OCI-LY1 (cell line): ENCODE measurements around the gene CSAD.

ENCODE experiments used
- H2AFZ ChIP-seq: fragments of 200-600 bp; sonication (generic), shearing (Covaris generic); 2 replicates; pipeline ENCODE4 v1.6.0; 2014; ENCODE audit warnings: antibody characterized with exemption, mild to moderate bottlenecking, low read length
- H3F3A ChIP-seq: fragments of 200-600 bp; sonication (generic), shearing (Covaris generic); 2 replicates; pipeline ENCODE4 v1.6.0; 2014; ENCODE audit warnings: mild to moderate bottlenecking, antibody characterized with exemption, low read length, moderate library complexity; ENCODE audit not compliant: insufficient read depth
- H3K27ac ChIP-seq: fragments of 200-600 bp; sonication (generic); 2 replicates; pipeline ENCODE4 v1.5.1; 2014; ENCODE audit warnings: low read length, mixed run types, mild to moderate bottlenecking, low read depth; ENCODE audit not compliant: poor library complexity, severe bottlenecking
- H3K27me3 ChIP-seq: fragments of 200-600 bp; sonication (generic); 2 replicates; pipeline ENCODE4 v1.6.0; 2014; ENCODE audit warnings: antibody characterized with exemption, mild to moderate bottlenecking, low read length, moderate library complexity; ENCODE audit not compliant: insufficient read depth
- H3K36me3 ChIP-seq: fragments of 200-600 bp; sonication (generic); 2 replicates; pipeline ENCODE4 v1.6.1; 2014; ENCODE audit warnings: mild to moderate bottlenecking, antibody characterized with exemption, low read length, moderate library complexity, mixed read lengths; ENCODE audit not compliant: insufficient read depth
- H3K4me1 ChIP-seq: fragments of 200-600 bp; sonication (generic); 2 replicates; pipeline ENCODE4 v1.5.1; 2014; ENCODE audit warnings: mild to moderate bottlenecking, low read length, moderate library complexity; ENCODE audit not compliant: insufficient read depth, severe bottlenecking
- H3K4me2 ChIP-seq: fragments of 200-600 bp; sonication (generic), shearing (Covaris generic); 2 replicates; pipeline ENCODE4 v1.6.1; 2014; ENCODE audit warnings: low read length
- H3K4me3 ChIP-seq: fragments of 200-600 bp; sonication (generic); 2 replicates; pipeline ENCODE4 v1.5.1; 2014; ENCODE audit warnings: low read length, low read depth, mild to moderate bottlenecking, mixed read lengths; ENCODE audit not compliant: poor library complexity, severe bottlenecking
- H3K79me2 ChIP-seq: fragments of 200-600 bp; shearing (Covaris generic); 2 replicates; pipeline ENCODE4 v1.6.1; 2016; ENCODE audit warnings: mixed run types, low read length, mixed read lengths; ENCODE audit not compliant: insufficient read depth
- H3K9ac ChIP-seq: fragments of 200-600 bp; sonication (generic), shearing (Covaris generic); 2 replicates; pipeline ENCODE4 v1.6.1; 2014; ENCODE audit warnings: mild to moderate bottlenecking, low read length, mixed read lengths
- H3K9me2 ChIP-seq: fragments of 200-600 bp; sonication (generic), shearing (Covaris generic); 2 replicates; pipeline ENCODE4 v1.6.1; 2014; ENCODE audit warnings: low read depth, mild to moderate bottlenecking, low read length, mixed read lengths
- H3K9me3 ChIP-seq: fragments of 200-600 bp; shearing (Covaris generic); 2 replicates; pipeline ENCODE4 v1.6.1; 2014; ENCODE audit warnings: low read length, mixed read lengths
- H4K20me1 ChIP-seq: fragments of 200-600 bp; sonication (generic), shearing (Covaris generic); 2 replicates; pipeline ENCODE4 v1.6.0; 2016; ENCODE audit warnings: mild to moderate bottlenecking, low read length; ENCODE audit not compliant: insufficient read depth
- EZH2 ChIP-seq: fragments of 200-600 bp; sonication (generic), shearing (Covaris generic); IDR thresholded peaks from 2 replicates; pipeline ENCODE4 v1.8.0; 2017; ENCODE audit warnings: borderline replicate concordance, mixed run types, mild to moderate bottlenecking, antibody characterized with exemption, low read length, moderate library complexity, mixed read lengths
- TF ChIP-seq, protein P1 (sequence below): fragments of 200-600 bp; sonication (generic), shearing (Covaris generic); IDR thresholded peaks from 2 replicates; pipeline ENCODE4 v1.5.1; 2017; ENCODE audit warnings: mild to moderate bottlenecking, antibody characterized with exemption, low read length, moderate library complexity, mixed read lengths

CSAD gene

DNA sequence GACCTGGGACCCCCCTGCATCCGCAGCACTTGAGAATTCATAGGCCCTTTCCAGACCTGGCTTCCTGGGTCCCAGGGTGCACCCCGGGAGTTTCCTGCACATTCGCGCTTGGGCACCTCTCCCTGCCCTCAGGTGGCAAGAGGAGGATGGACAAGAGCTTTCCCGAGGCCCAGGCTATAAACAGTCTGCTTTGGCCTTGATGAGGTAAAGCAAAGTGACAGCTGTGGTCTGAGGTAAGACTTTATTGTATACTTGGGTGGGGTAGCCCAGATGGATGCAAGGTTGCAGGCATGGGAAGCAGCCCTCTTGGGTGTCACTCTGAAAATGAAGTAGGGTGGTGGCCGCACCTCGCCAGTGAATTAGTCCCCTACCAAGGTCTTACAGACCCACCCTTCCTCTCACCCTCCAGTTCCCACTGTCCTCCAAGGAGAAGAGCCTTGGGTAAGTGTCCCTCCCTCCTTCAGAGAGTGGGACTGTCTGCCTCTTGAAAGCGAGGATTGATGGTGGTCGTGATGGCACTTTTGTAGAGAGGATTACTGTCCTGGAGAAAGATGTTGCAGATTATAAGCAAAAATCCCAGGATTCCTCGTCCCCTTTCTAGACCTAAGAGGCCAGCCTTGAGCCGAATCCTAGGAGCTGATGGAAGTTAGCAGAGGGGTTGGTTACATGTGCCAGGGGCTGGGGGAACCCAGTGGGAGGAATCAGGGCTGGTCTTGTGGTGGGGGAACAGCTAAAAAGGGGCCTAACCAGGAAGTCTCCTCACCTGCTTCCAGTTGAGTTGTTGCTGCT, 10.6 kb upstream of the CSAD start:
- peaks cover 5% of the 10 kb centered on the region for H3K4me1 ChIP-seq
- no peaks in the 10 kb centered on the region; the same call in 1 of the 2 replicates for H3F3A ChIP-seq
- H3K36me3 ChIP-seq: peaks cover 46% of the 10 kb centered on the region
- H3K9ac ChIP-seq: no peak overlapping the region
- H3K4me2 ChIP-seq: no peak overlapping the region
- H3K27me3 ChIP-seq: no peaks in the 10 kb centered on the region
- no peak overlapping the region for H3K4me3 ChIP-seq
- no peaks in the 10 kb centered on the region for H4K20me1 ChIP-seq
- no peak overlapping the region for H3K27ac ChIP-seq
- no peak overlapping the region for H2AFZ ChIP-seq
- H3K9me2 ChIP-seq: no peaks in the 10 kb centered on the region
- no peaks in the 10 kb centered on the region for H3K9me3 ChIP-seq
- H3K79me2 ChIP-seq: no peaks in the 10 kb centered on the region
- TF ChIP-seq EZH2: no peak
- TF ChIP-seq, protein P1, sequence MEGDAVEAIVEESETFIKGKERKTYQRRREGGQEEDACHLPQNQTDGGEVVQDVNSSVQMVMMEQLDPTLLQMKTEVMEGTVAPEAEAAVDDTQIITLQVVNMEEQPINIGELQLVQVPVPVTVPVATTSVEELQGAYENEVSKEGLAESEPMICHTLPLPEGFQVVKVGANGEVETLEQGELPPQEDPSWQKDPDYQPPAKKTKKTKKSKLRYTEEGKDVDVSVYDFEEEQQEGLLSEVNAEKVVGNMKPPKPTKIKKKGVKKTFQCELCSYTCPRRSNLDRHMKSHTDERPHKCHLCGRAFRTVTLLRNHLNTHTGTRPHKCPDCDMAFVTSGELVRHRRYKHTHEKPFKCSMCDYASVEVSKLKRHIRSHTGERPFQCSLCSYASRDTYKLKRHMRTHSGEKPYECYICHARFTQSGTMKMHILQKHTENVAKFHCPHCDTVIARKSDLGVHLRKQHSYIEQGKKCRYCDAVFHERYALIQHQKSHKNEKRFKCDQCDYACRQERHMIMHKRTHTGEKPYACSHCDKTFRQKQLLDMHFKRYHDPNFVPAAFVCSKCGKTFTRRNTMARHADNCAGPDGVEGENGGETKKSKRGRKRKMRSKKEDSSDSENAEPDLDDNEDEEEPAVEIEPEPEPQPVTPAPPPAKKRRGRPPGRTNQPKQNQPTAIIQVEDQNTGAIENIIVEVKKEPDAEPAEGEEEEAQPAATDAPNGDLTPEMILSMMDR: no peak

DNA sequence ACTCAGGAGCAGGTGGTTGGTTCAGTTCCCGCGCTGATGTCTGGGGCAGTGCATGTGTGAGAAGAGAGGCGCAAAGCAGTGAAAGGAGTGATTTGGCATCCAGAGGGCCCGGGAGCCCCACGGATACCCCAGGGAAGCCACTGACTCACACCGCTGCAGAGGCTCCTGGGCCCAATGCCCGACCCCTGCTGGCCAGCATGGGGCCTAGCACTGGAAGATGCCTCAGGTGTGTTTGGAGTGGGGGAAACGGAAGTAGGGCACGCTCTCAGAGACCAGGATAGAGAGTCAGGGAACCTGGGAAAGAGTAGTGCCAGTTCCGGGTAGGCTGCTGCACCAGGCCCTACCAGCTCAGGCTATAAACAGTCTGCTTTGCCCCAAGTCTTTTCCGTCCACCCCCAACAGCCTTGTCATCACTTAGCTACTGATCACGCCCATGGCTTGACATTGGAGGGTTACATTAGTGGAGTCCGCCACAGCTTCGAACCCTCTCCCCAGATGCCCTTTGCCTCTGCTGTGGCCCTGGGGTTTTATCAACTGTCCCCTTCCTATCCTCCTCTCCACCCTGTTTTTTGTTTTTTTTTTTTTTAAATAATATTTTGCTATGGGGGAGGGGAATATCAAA, 9.5 kb upstream of the CSAD start:
- Histone ChIP-seq H3K27ac (no peak overlapping the region), H3F3A (peaks cover 2% of the 10 kb centered on the region; the same call in 1 of the 2 replicates), H3K4me2 (no peak overlapping the region; the same call in 1 of the 2 replicates), H3K9me2 (no peaks in the 10 kb centered on the region), H3K4me3 (no peak overlapping the region), H3K36me3 (peaks cover 57% of the 10 kb centered on the region), H2AFZ (no peak overlapping the region), H3K27me3 (no peaks in the 10 kb centered on the region), H3K9ac (no peak overlapping the region), H4K20me1 (no peaks in the 10 kb centered on the region), H3K4me1 (no peaks in the 10 kb centered on the region), H3K9me3 (no peaks in the 10 kb centered on the region), H3K79me2 (no peaks in the 10 kb centered on the region)
- TF ChIP-seq, protein P1: peak; percentile 86
- no peak for TF ChIP-seq EZH2

DNA sequence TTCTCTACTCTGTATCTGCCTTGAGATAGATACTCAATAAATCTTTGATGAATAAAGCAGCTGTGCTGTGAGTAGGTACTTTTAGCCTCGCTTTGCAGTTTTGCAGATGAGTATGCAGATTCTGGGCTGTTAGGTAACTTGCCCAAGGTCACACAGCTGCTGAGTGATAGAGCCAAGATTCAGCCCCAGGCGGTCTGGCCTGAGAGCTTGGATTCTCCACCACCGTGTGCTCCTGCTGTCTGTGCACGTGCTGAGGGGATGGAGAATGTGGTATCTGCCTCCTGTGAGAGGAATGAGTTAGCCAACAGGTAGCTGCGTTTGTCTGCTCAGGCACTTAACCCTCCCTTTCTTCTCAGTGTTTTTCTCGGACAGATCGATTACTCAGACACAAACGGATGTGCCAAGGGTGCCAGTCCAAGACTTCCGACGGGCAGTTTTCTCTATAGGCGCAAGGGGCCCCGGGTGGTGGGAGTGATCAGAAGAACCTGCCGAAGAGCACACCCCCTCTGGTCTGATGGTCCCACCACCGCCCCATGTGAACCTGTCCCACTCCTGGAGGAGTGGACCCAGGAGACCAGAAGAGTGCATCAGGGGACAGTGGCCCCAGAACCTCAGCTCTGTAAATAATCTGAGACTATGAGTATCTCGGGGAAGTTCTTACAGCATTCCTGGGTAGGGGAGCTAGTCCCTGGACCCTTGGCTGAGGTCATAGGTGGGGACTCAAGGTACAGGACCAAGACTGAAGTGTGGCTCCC, 6.6 kb upstream of the CSAD start:
- Histone ChIP-seq H3K27me3 (no peaks in the 10 kb centered on the region), H4K20me1 (no peaks in the 10 kb centered on the region), H3K9ac (no peak overlapping the region), H3K4me2 (no peak overlapping the region), H3K36me3 (peaks cover 81% of the 10 kb centered on the region), H3K9me3 (no peaks in the 10 kb centered on the region), H3K4me3 (no peak overlapping the region), H3K27ac (no peak overlapping the region), H3K79me2 (no peaks in the 10 kb centered on the region), H3K4me1 (peaks cover 12% of the 10 kb centered on the region), H2AFZ (no peak overlapping the region), H3F3A (0 out of 2 replicates have a peak, but pooled peaks cover 2% of the 10 kb centered on the region), H3K9me2 (no peaks in the 10 kb centered on the region)
- TF ChIP-seq, protein P1: no peak
- no peak for TF ChIP-seq EZH2
